Mononuclear cell (primary cell): ENCODE results near the gene FGF18. TPM values are rescaled to one million over a fixed set of nuclear protein-coding genes. Genes with fewer than 3 reads are reported as not detected.

Experiments used
- H3K27me3 ChIP-seq: 2 replicates; pipeline ENCODE4 v1.6.0; 2011; ENCODE audit warnings: low read length, control low read depth; ENCODE audit not compliant: insufficient read depth
- H3K4me1 ChIP-seq: 2 replicates; pipeline ENCODE4 v1.5.1; 2011; ENCODE audit warnings: mild to moderate bottlenecking, low read length, control low read depth; ENCODE audit not compliant: insufficient read depth
- H3K4me3 ChIP-seq: 2 replicates; pipeline ENCODE4 v1.5.1; 2011; ENCODE audit warnings: mild to moderate bottlenecking, low read length, moderate library complexity
- H3K9me3 ChIP-seq: 2 replicates; pipeline ENCODE4 v1.5.1; 2011; ENCODE audit warnings: low read depth, mild to moderate bottlenecking, control low read depth, low read length
- total RNA-seq: library from RNA; depleted of rRNA; stranded (reverse); fragments of >200 nt; gene quantifications from one replicate; pipeline ENCODE4 v1.2.3, GENCODE V29; 2012

Gene FGF18
- total RNA-seq, 1 donor, result 0.10 TPM

- Histone ChIP-seq H3K27me3 (peaks cover 7% of the 10 kb centered on the region), H3K4me1 (no peaks in the 10 kb centered on the region), H3K4me3 (no peak overlapping the region), H3K9me3 (no peaks in the 10 kb centered on the region)
These were observed 6.8 kb downstream of the FGF18 start for GRCh38 chr5:171426266-171426665.

GRCh38 chr5:171426680-171427079 is 7.2 kb downstream of the FGF18 start:
- H3K9me3 ChIP-seq, result no peaks in the 10 kb centered on the region
- H3K27me3 ChIP-seq, result peaks cover 3% of the 10 kb centered on the region
- no peaks in the 10 kb centered on the region for H3K4me1 ChIP-seq
- no peak overlapping the region for H3K4me3 ChIP-seq

GRCh38 chr5:171427318-171428167 is 8.1 kb downstream of the FGF18 start:
- H3K9me3 ChIP-seq, result no peaks in the 10 kb centered on the region
- H3K4me1 ChIP-seq, result no peaks in the 10 kb centered on the region
- H3K27me3 ChIP-seq, result no peaks in the 10 kb centered on the region
- H3K4me3 ChIP-seq, result no peak overlapping the region

- no peaks in the 10 kb centered on the region for H3K27me3 ChIP-seq
- H3K4me3 ChIP-seq, result no peak overlapping the region
- H3K9me3 ChIP-seq, result no peaks in the 10 kb centered on the region
- no peaks in the 10 kb centered on the region for H3K4me1 ChIP-seq
These were observed 8.8 kb downstream of the FGF18 start for GRCh38 chr5:171428168-171428696.

- Histone ChIP-seq H3K4me3 (no peak overlapping the region), H3K27me3 (no peaks in the 10 kb centered on the region), H3K9me3 (no peaks in the 10 kb centered on the region), H3K4me1 (no peaks in the 10 kb centered on the region)
These were observed 9.5 kb downstream of the FGF18 start for GRCh38 chr5:171428809-171429542.

- Histone ChIP-seq H3K27me3 (no peaks in the 10 kb centered on the region), H3K9me3 (no peaks in the 10 kb centered on the region), H3K4me3 (no peak overlapping the region), H3K4me1 (no peaks in the 10 kb centered on the region)
These were observed 10.1 kb downstream of the FGF18 start for GRCh38 chr5:171429543-171429910.

GRCh38 chr5:171431251-171431777 is 11.9 kb downstream of the FGF18 start:
- H3K4me3 ChIP-seq, result no peak overlapping the region
- no peaks in the 10 kb centered on the region for H3K27me3 ChIP-seq
- no peaks in the 10 kb centered on the region for H3K4me1 ChIP-seq
- no peaks in the 10 kb centered on the region for H3K9me3 ChIP-seq

GRCh38 chr5:171432076-171432475 is 12.6 kb downstream of the FGF18 start:
- no peaks in the 10 kb centered on the region for H3K4me1 ChIP-seq
- H3K9me3 ChIP-seq, result no peaks in the 10 kb centered on the region
- no peak overlapping the region for H3K4me3 ChIP-seq
- no peaks in the 10 kb centered on the region for H3K27me3 ChIP-seq

GRCh38 chr5:171432583-171433351 is 13.3 kb downstream of the FGF18 start:
- no peak overlapping the region for H3K4me3 ChIP-seq
- H3K27me3 ChIP-seq, result no peaks in the 10 kb centered on the region

GRCh38 chr5:171433352-171433698 is 13.9 kb downstream of the FGF18 start:
- Histone ChIP-seq H3K9me3 (no peaks in the 10 kb centered on the region), H3K27me3 (no peaks in the 10 kb centered on the region), H3K4me3 (no peak overlapping the region), H3K4me1 (no peaks in the 10 kb centered on the region)

More at GRCh38 chr5:171432583-171433351, 13.3 kb downstream of the FGF18 start:
- H3K4me1 ChIP-seq, result no peaks in the 10 kb centered on the region
- H3K9me3 ChIP-seq, result no peaks in the 10 kb centered on the region

- Histone ChIP-seq H3K9me3 (no peaks in the 10 kb centered on the region), H3K4me3 (no peak overlapping the region), H3K27me3 (no peaks in the 10 kb centered on the region), H3K4me1 (no peaks in the 10 kb centered on the region)
These were observed 14.7 kb downstream of the FGF18 start for GRCh38 chr5:171433982-171434676.

- Histone ChIP-seq H3K27me3 (no peaks in the 10 kb centered on the region), H3K4me1 (no peaks in the 10 kb centered on the region), H3K9me3 (no peaks in the 10 kb centered on the region), H3K4me3 (no peak overlapping the region)
These were observed 15.4 kb downstream of the FGF18 start for GRCh38 chr5:171434874-171435273.

- no peaks in the 10 kb centered on the region for H3K4me1 ChIP-seq
- H3K9me3 ChIP-seq, result no peaks in the 10 kb centered on the region
- no peaks in the 10 kb centered on the region for H3K27me3 ChIP-seq
- H3K4me3 ChIP-seq, result no peak overlapping the region
These were observed 16.5 kb downstream of the FGF18 start for GRCh38 chr5:171435908-171436307.

GRCh38 chr5:171436804-171437285 is 17.4 kb downstream of the FGF18 start:
- no peaks in the 10 kb centered on the region for H3K9me3 ChIP-seq
- no peak overlapping the region for H3K4me3 ChIP-seq
- no peaks in the 10 kb centered on the region for H3K4me1 ChIP-seq
- H3K27me3 ChIP-seq, result no peaks in the 10 kb centered on the region
